MM.1S (cell line): ENCODE results near the gene ABHD16A.

Experiments
- EZH2 ChIP-seq: fragments of 300-600 bp; sonication (generic); optimal IDR thresholded peaks from 2 replicates; pipeline ENCODE3; 2017; ENCODE audit warnings: low read depth, mild to moderate bottlenecking, antibody characterized with exemption, low read length, mixed read lengths
- TF ChIP-seq, protein P1 (sequence below): fragments of 300-600 bp; sonication (generic); IDR thresholded peaks from 2 replicates; pipeline ENCODE4 v1.5.1; 2016; ENCODE audit warnings: antibody characterized with exemption, low read length, mixed read lengths

DNA sequence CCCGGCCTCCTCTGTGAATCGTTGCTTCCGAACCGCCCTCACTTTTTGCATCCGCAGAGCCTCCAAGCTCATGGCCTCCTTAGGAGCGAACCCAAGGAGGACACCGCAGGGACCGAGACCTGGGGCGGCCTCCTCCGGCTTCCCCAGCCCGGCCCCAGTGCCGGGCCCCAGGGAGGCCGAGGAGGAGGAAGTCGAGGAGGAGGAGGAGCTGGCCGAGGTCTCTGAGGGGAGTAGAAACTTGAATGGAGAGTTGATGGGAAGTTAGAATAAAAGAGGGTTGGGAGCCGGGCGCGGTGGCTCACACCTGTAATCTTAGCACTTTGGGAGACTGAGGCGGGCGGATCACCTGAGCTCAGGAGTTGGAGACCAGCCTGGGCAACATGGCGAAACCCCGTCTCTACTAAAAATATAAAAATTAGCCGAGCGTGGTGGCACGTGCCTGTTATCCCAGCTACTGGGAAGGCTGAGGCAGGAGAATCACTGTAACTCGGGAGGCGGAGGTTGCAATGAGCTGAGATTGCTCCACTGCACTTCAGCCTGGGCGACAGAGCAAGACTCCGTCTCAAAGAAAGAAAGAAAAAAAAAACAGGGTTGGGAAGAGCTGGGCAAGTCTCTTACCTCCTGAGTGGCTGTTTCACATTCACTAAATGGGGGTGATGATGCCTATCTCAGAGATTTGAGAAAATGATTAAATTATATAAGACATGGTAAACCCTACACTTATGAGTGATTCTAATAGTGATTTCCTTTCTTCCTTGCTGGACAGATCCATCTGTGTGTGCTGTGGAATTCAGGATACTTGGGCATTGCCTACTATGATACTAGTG is 37.5 kb upstream of the ABHD16A start:
- TF ChIP-seq, protein P1, sequence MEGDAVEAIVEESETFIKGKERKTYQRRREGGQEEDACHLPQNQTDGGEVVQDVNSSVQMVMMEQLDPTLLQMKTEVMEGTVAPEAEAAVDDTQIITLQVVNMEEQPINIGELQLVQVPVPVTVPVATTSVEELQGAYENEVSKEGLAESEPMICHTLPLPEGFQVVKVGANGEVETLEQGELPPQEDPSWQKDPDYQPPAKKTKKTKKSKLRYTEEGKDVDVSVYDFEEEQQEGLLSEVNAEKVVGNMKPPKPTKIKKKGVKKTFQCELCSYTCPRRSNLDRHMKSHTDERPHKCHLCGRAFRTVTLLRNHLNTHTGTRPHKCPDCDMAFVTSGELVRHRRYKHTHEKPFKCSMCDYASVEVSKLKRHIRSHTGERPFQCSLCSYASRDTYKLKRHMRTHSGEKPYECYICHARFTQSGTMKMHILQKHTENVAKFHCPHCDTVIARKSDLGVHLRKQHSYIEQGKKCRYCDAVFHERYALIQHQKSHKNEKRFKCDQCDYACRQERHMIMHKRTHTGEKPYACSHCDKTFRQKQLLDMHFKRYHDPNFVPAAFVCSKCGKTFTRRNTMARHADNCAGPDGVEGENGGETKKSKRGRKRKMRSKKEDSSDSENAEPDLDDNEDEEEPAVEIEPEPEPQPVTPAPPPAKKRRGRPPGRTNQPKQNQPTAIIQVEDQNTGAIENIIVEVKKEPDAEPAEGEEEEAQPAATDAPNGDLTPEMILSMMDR, result no peak
- no peak for TF ChIP-seq EZH2
